ENCODE data around the gene NRG3.

Gene NRG3

GRCh38 chr10:82318534-82318933 is 443.5 kb downstream of the NRG3 start:
- H2AFZ ChIP-seq (ENCODE audit: low read length): no peak overlapping the region

GRCh38 chr10:82319074-82319473 is 444.1 kb downstream of the NRG3 start:
- peaks cover 59% of the 10 kb centered on the region for H3K4me1 ChIP-seq (ENCODE audit: insufficient read depth, low read length, severe bottlenecking)
- no peak for TF ChIP-seq CTCF (IDR thresholded peaks at IDR 0.05; ENCODE audit: low read length)
- no peak for TF ChIP-seq EZH2 (IDR thresholded peaks at IDR 0.05; ENCODE audit: borderline replicate concordance, low read length)

More at GRCh38 chr10:82318534-82318933, 443.5 kb downstream of the NRG3 start:
- no peaks in the 10 kb centered on the region for H3K36me3 ChIP-seq (ENCODE audit: insufficient read depth, low read length)
- peaks cover 65% of the 10 kb centered on the region for H3K4me1 ChIP-seq (ENCODE audit: insufficient read depth, low read length, severe bottlenecking)
- peak overlapping the region; percentile 20; the same call in 1 of the 2 replicates for H3K4me2 ChIP-seq (ENCODE audit: low read length)
- 0 out of 2 replicates have a peak overlapping the region, but pooled peaks have one; percentile 12 for H3K9ac ChIP-seq (ENCODE audit: low read length)
- no peaks in the 10 kb centered on the region for H3F3A ChIP-seq (ENCODE audit: insufficient read depth, low read length)
- H3K79me2 ChIP-seq (ENCODE audit: insufficient read depth, low read length): no peaks in the 10 kb centered on the region
- H3K9me2 ChIP-seq (ENCODE audit: low read depth, low read length): no peaks in the 10 kb centered on the region
- no peak overlapping the region for H3K4me3 ChIP-seq (ENCODE audit: low read depth, low read length, poor library complexity, severe bottlenecking)
- H3K27me3 ChIP-seq (ENCODE audit: insufficient read depth, low read length): no peaks in the 10 kb centered on the region
- no peaks in the 10 kb centered on the region for H4K20me1 ChIP-seq (ENCODE audit: insufficient read depth, low read length)
- TF ChIP-seq EZH2 (IDR thresholded peaks at IDR 0.05; ENCODE audit: borderline replicate concordance, low read length): no peak
- TF ChIP-seq CTCF (IDR thresholded peaks at IDR 0.05; ENCODE audit: low read length): no peak
- H3K27ac ChIP-seq (ENCODE audit: low read depth, low read length, poor library complexity, severe bottlenecking): peak overlapping the region; percentile 30
- H3K9me3 ChIP-seq (ENCODE audit: low read length): no peaks in the 10 kb centered on the region

GRCh38 chr10:82319562-82319961 is 444.6 kb downstream of the NRG3 start:
- Histone ChIP-seq H3K4me1 (ENCODE audit: insufficient read depth, low read length, severe bottlenecking) (peaks cover 57% of the 10 kb centered on the region), H3K4me2 (ENCODE audit: low read length) (peak overlapping the region; percentile 18; the same call in 1 of the 2 replicates), H3K9ac (ENCODE audit: low read length) (no peak overlapping the region), H3F3A (ENCODE audit: insufficient read depth, low read length) (no peaks in the 10 kb centered on the region), H3K79me2 (ENCODE audit: insufficient read depth, low read length) (no peaks in the 10 kb centered on the region), H3K4me3 (ENCODE audit: low read depth, low read length, poor library complexity, severe bottlenecking) (no peak overlapping the region), H3K27me3 (ENCODE audit: insufficient read depth, low read length) (no peaks in the 10 kb centered on the region), H3K36me3 (ENCODE audit: insufficient read depth, low read length) (no peaks in the 10 kb centered on the region), H4K20me1 (ENCODE audit: insufficient read depth, low read length) (no peaks in the 10 kb centered on the region), H3K9me2 (ENCODE audit: low read depth, low read length) (no peaks in the 10 kb centered on the region), H2AFZ (ENCODE audit: low read length) (no peak overlapping the region), H3K9me3 (ENCODE audit: low read length) (no peaks in the 10 kb centered on the region), H3K27ac (ENCODE audit: low read depth, low read length, poor library complexity, severe bottlenecking) (peak overlapping the region; percentile 30)
- TF ChIP-seq CTCF (IDR thresholded peaks at IDR 0.05; ENCODE audit: low read length): no peak
- no peak for TF ChIP-seq EZH2 (IDR thresholded peaks at IDR 0.05; ENCODE audit: borderline replicate concordance, low read length)

More at GRCh38 chr10:82319074-82319473, 444.1 kb downstream of the NRG3 start:
- no peaks in the 10 kb centered on the region for H3K36me3 ChIP-seq (ENCODE audit: insufficient read depth, low read length)
- peak overlapping the region; percentile 20; the same call in 1 of the 2 replicates for H3K4me2 ChIP-seq (ENCODE audit: low read length)
- H3K4me3 ChIP-seq (ENCODE audit: low read depth, low read length, poor library complexity, severe bottlenecking): no peak overlapping the region
- H3K27me3 ChIP-seq (ENCODE audit: insufficient read depth, low read length): no peaks in the 10 kb centered on the region
- no peaks in the 10 kb centered on the region for H4K20me1 ChIP-seq (ENCODE audit: insufficient read depth, low read length)
- no peaks in the 10 kb centered on the region for H3F3A ChIP-seq (ENCODE audit: insufficient read depth, low read length)
- peak overlapping the region; percentile 30 for H3K27ac ChIP-seq (ENCODE audit: low read depth, low read length, poor library complexity, severe bottlenecking)
- no peak overlapping the region for H3K9ac ChIP-seq (ENCODE audit: low read length)
- H3K79me2 ChIP-seq (ENCODE audit: insufficient read depth, low read length): no peaks in the 10 kb centered on the region
- no peaks in the 10 kb centered on the region for H3K9me2 ChIP-seq (ENCODE audit: low read depth, low read length)
- no peak overlapping the region for H2AFZ ChIP-seq (ENCODE audit: low read length)
- no peaks in the 10 kb centered on the region for H3K9me3 ChIP-seq (ENCODE audit: low read length)
